ENCODE measurements around the gene IVL.

IVL gene

GRCh38 chr1:152899883-152900282 lies 8.5 kb upstream of the IVL start:
- Histone ChIP-seq H3K4me1 (ENCODE audit: control insufficient read depth, insufficient read depth, low read length) (no peaks in the 10 kb centered on the region), H3K9me3 (ENCODE audit: control insufficient read depth, insufficient read depth, low read depth, low read length) (no peaks in the 10 kb centered on the region), H3K36me3 (ENCODE audit: control insufficient read depth in 2 of 2, insufficient read depth in 1 of 2, low read length in 2 of 2) (no peaks in the 10 kb centered on the region), H3K27ac (ENCODE audit: extremely low read depth, low read depth, low read length) (no peak overlapping the region), H3K4me3 (ENCODE audit: low read depth, low read length) (no peak overlapping the region)
- TF ChIP-seq ZNF211 (tag by site-specific recombination; IDR thresholded peaks at IDR 0.05; ENCODE audit: low read depth), result no peak
- TF ChIP-seq ZNF677 (tag by site-specific recombination; IDR thresholded peaks at IDR 0.05), result no peak
- TF ChIP-seq ZNF785 (tag by site-specific recombination; IDR thresholded peaks at IDR 0.05), result no peak
- TF ChIP-seq ZNF776 (tag by site-specific recombination; IDR thresholded peaks at IDR 0.05; ENCODE audit: borderline replicate concordance), result no peak
- no peak for TF ChIP-seq ZNF350 (tag by site-specific recombination; IDR thresholded peaks at IDR 0.05)
- TF ChIP-seq ZNF335 (tag by site-specific recombination; conservative IDR thresholded peaks at IDR 0.05), result no peak
- no peak for TF ChIP-seq ZNF777 (tag by site-specific recombination; IDR thresholded peaks at IDR 0.05; ENCODE audit: borderline replicate concordance)
- TF ChIP-seq ZNF544 (tag by site-specific recombination; IDR thresholded peaks at IDR 0.05), result no peak
- no peak for TF ChIP-seq ZNF169 (tag by site-specific recombination; IDR thresholded peaks at IDR 0.05)
- TF ChIP-seq PATZ1 (tag by site-specific recombination; IDR thresholded peaks at IDR 0.05), result no peak
- no peak for TF ChIP-seq KLF16 (tag by site-specific recombination; IDR thresholded peaks at IDR 0.05)
- TF ChIP-seq BCL11B (tag by site-specific recombination; IDR thresholded peaks at IDR 0.05; ENCODE audit: low read depth), result no peak
- no peak for TF ChIP-seq KLF9 (tag by site-specific recombination; IDR thresholded peaks at IDR 0.05; ENCODE audit: low read depth)
- no peak for TF ChIP-seq ZBTB21 (tag by site-specific recombination; IDR thresholded peaks at IDR 0.05)
- TF ChIP-seq AEBP2 (tag by site-specific recombination; IDR thresholded peaks at IDR 0.05; ENCODE audit: borderline replicate concordance), result no peak
- TF ChIP-seq ZNF791 (tag by site-specific recombination; IDR thresholded peaks at IDR 0.05), result no peak
- no peak for TF ChIP-seq PBX3 (CRISPR knock-in tag; IDR thresholded peaks at IDR 0.05)
- TF ChIP-seq ZNF324 (tag by site-specific recombination; IDR thresholded peaks at IDR 0.05), result no peak
- TF ChIP-seq HIC1 (tag by site-specific recombination; IDR thresholded peaks at IDR 0.05), result no peak
- TF ChIP-seq ZNF202 (tag by site-specific recombination; IDR thresholded peaks at IDR 0.05; ENCODE audit: borderline replicate concordance), result no peak
- POLR2A ChIA-PET, result no interaction called here
- CTCF ChIA-PET, result no interaction called here

- CTCF ChIA-PET, result interaction anchor here (1.2 kb wide), 1 partner anchor 31 kb away, joined by 3 read pairs; no protein-coding TSS in a partner anchor
These were observed 6.7 kb upstream of the IVL start for GRCh38 chr1:152901631-152902030.

More at GRCh38 chr1:152901631-152902030, 6.7 kb upstream of the IVL start:
- Histone ChIP-seq H3K4me3 (ENCODE audit: low read depth, low read length) (no peak overlapping the region), H3K4me1 (ENCODE audit: control insufficient read depth, insufficient read depth, low read length) (no peaks in the 10 kb centered on the region), H3K9me3 (ENCODE audit: control insufficient read depth, insufficient read depth, low read depth, low read length) (no peaks in the 10 kb centered on the region), H3K27ac (ENCODE audit: extremely low read depth, low read depth, low read length) (no peak overlapping the region), H3K36me3 (ENCODE audit: control insufficient read depth in 2 of 2, insufficient read depth in 1 of 2, low read length in 2 of 2) (no peaks in the 10 kb centered on the region)
- TF ChIP-seq ZNF670 (tag by site-specific recombination; IDR thresholded peaks at IDR 0.05; ENCODE audit: low read depth) (no peak), ZNF416 (tag by site-specific recombination; IDR thresholded peaks at IDR 0.05) (no peak), ZNF596 (tag by site-specific recombination; IDR thresholded peaks at IDR 0.05) (no peak), ZBTB1 (tag by site-specific recombination; IDR thresholded peaks at IDR 0.05) (no peak), ZNF138 (tag by site-specific recombination; IDR thresholded peaks at IDR 0.05; ENCODE audit: borderline replicate concordance) (no peak), ZNF146 (tag by site-specific recombination; IDR thresholded peaks at IDR 0.05) (no peak), INSM2 (tag by site-specific recombination; IDR thresholded peaks at IDR 0.05) (no peak), ZNF747 (tag by site-specific recombination; IDR thresholded peaks at IDR 0.05) (no peak), ZNF202 (tag by site-specific recombination; IDR thresholded peaks at IDR 0.05; ENCODE audit: borderline replicate concordance) (no peak), ZNF600 (tag by site-specific recombination; IDR thresholded peaks at IDR 0.05) (no peak)
- POLR2A ChIA-PET, result no interaction called here
